Large intestine (tissue), 12 donors: ENCODE measurements around the gene FAT2. TPM values are rescaled to one million over a fixed set of nuclear protein-coding genes. Genes with fewer than 3 reads are reported as not detected.

Experiments
- DNase-seq, 2 donors: peaks; one replicate each; pipeline versions ENCODE4 v3.0.0 to v3.0.0-alpha.2; 2013
- H3K27ac ChIP-seq: one replicate; pipeline ENCODE4 v1.5.1; 2013; ENCODE audit warnings: low read length
- H3K27me3 ChIP-seq: 2 replicates; pipeline ENCODE4 v1.6.1; 2013; ENCODE audit warnings: low read length; ENCODE audit not compliant: control insufficient read depth, insufficient read depth
- H3K36me3 ChIP-seq: 2 replicates; pipeline ENCODE4 v1.6.1; 2013; ENCODE audit warnings: low read length; ENCODE audit not compliant: control insufficient read depth, insufficient read depth
- H3K4me1 ChIP-seq: one replicate; pipeline ENCODE4 v1.6.1; 2013; ENCODE audit warnings: low read length; ENCODE audit not compliant: control insufficient read depth, insufficient read depth
- H3K4me3 ChIP-seq: one replicate; pipeline ENCODE4 v1.5.1; 2013; ENCODE audit warnings: low read length
- H3K9me3 ChIP-seq: one replicate; pipeline ENCODE4 v1.6.1; 2013; ENCODE audit warnings: mild to moderate bottlenecking, low read depth, low read length, moderate library complexity; ENCODE audit not compliant: control insufficient read depth
- WGBS: methylation state at CpG from one replicate; pipeline ENCODE4 v1.1.5; 2013; ENCODE audit warnings: low lambda C conversion rate; ENCODE audit not compliant: insufficient coverage; 5-methylcytosine and 5-hydroxymethylcytosine counted together
- long read RNA-seq, 11 donors: transcript quantifications; one replicate each; lab custom pipeline, GENCODE V29; 2026
- polyA plus RNA-seq: library from polyadenylated mRNA; unstranded; fragments of 120-200 nt; gene quantifications from one replicate; pipeline ENCODE4 v1.2.1, GENCODE V29; 2013

The FAT2 gene, protein sequence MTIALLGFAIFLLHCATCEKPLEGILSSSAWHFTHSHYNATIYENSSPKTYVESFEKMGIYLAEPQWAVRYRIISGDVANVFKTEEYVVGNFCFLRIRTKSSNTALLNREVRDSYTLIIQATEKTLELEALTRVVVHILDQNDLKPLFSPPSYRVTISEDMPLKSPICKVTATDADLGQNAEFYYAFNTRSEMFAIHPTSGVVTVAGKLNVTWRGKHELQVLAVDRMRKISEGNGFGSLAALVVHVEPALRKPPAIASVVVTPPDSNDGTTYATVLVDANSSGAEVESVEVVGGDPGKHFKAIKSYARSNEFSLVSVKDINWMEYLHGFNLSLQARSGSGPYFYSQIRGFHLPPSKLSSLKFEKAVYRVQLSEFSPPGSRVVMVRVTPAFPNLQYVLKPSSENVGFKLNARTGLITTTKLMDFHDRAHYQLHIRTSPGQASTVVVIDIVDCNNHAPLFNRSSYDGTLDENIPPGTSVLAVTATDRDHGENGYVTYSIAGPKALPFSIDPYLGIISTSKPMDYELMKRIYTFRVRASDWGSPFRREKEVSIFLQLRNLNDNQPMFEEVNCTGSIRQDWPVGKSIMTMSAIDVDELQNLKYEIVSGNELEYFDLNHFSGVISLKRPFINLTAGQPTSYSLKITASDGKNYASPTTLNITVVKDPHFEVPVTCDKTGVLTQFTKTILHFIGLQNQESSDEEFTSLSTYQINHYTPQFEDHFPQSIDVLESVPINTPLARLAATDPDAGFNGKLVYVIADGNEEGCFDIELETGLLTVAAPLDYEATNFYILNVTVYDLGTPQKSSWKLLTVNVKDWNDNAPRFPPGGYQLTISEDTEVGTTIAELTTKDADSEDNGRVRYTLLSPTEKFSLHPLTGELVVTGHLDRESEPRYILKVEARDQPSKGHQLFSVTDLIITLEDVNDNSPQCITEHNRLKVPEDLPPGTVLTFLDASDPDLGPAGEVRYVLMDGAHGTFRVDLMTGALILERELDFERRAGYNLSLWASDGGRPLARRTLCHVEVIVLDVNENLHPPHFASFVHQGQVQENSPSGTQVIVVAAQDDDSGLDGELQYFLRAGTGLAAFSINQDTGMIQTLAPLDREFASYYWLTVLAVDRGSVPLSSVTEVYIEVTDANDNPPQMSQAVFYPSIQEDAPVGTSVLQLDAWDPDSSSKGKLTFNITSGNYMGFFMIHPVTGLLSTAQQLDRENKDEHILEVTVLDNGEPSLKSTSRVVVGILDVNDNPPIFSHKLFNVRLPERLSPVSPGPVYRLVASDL (N-terminal part only)
- polyA plus RNA-seq = 0.75 TPM
- long read RNA-seq, donor 1 = 0 reads
- long read RNA-seq, donor 2 = 0 reads
- long read RNA-seq, donor 3 = 0 reads
- long read RNA-seq, donor 4 = 0 reads
- long read RNA-seq, donor 5 = 0 reads
- long read RNA-seq, donor 6 = 0 reads
- long read RNA-seq, donor 7 = 0 reads
- long read RNA-seq, donor 8 = 0 reads
- long read RNA-seq, donor 9 = 0 reads
- long read RNA-seq, donor 10 = 0 reads
- long read RNA-seq, donor 11 = 0 reads

DNA sequence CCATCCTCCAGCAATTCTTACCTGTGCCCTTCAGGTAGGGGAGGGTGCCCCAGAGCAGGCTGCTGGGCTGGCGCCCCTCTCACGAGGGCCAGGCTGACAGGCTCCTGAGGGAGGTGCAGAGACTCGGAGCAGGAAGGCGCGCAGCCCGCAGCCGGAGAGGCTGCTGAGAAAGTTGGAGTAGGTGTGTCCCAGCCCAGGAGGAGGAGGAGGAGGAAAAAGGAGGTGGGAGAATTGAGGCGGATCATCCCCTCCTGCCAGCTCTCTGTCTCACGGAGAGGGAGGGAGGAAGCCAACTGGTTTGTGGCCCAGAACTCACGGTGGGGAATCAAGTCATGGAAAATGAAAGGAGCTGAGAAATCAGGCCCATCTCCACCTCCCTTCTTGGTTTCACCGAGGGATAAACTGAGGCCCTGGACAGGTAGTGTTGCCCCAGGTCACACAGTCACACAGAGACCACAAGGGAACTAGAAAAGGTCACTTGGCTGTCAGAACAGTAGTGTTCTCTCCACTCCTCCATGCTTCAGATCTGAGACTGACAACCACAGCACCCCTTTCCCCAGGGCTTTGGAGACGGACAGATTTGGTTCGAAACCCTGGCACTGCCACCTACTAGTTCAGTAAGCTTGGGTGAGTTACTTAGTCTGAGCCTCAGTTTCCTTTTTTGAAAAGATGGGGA, at the start of gene FAT2:
TSS of gene FAT2 (minus strand) at position 188 of the 676 bp plus-strand sequence. CDS start 22,400 bp downstream, outside the sequence.
- no peaks in the 10 kb centered on the region for H3K9me3 ChIP-seq
- DNase-seq = peak in 1 of 2 donors; percentile 29
- WGBS = no CpG with 5 or more reads among the region's 13 CpGs
- H3K27ac ChIP-seq = no peak within 1 kb of the TSS
- H3K4me3 ChIP-seq = no peak within 1 kb of the TSS
- peaks cover 20% of the 10 kb centered on the region for H3K4me1 ChIP-seq
- no peaks in the 10 kb centered on the region for H3K36me3 ChIP-seq
- H3K27me3 ChIP-seq = no peaks in the 10 kb centered on the region

DNA sequence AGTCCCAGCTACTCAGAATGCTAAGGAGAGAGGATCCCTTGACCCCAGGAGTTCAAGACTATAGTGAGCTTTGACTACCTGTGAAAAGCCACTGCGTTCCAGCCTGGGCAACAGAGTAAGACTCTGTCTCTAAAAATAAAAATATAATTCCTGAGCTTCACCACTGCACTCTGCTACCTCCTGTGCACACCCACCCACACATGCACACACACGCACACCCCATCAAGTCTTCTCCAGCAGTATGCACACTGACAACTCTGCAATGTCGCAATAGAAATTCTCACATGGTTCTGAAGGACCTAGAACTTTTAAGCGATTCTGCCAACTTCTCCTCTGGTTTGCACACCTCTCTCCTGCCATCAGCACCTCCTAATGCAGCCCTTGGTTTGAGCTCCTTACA, 47.5 kb upstream of the FAT2 start:
- H3K36me3 ChIP-seq = no peaks in the 10 kb centered on the region
- no peaks in the 10 kb centered on the region for H3K9me3 ChIP-seq
- DNase-seq = no peak
- no peak overlapping the region for H3K27ac ChIP-seq
- peaks cover 6% of the 10 kb centered on the region for H3K27me3 ChIP-seq
- WGBS = no CpG with 5 or more reads among the region's 4 CpGs
- no peak overlapping the region for H3K4me3 ChIP-seq
- no peaks in the 10 kb centered on the region for H3K4me1 ChIP-seq

DNA sequence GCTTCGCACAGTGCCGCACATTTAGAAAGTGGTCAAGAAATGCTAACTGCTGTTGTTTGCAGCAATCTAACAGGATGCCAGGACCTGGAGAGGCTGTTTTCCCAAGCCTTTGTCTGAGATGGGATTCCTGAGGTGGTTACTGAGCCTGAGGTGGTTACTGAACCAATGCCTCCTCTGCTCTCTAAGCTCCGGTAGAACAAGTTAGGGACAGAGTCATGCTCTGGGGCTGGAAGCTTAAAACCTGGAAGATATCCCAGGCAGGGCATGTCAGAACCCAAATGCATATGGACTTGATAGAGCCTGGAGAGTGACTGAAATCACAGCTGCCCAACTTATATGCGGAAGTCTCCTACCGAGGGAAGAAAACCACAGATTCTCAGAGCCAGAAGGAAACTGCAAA, 46.5 kb upstream of the FAT2 start:
- H3K36me3 ChIP-seq = no peaks in the 10 kb centered on the region
- DNase-seq = no peak
- H3K9me3 ChIP-seq = no peaks in the 10 kb centered on the region
- no peak overlapping the region for H3K27ac ChIP-seq
- H3K4me1 ChIP-seq = no peaks in the 10 kb centered on the region
- no CpG with 5 or more reads among the region's 5 CpGs for WGBS
- H3K4me3 ChIP-seq = no peak overlapping the region
- peaks cover 6% of the 10 kb centered on the region for H3K27me3 ChIP-seq

DNA sequence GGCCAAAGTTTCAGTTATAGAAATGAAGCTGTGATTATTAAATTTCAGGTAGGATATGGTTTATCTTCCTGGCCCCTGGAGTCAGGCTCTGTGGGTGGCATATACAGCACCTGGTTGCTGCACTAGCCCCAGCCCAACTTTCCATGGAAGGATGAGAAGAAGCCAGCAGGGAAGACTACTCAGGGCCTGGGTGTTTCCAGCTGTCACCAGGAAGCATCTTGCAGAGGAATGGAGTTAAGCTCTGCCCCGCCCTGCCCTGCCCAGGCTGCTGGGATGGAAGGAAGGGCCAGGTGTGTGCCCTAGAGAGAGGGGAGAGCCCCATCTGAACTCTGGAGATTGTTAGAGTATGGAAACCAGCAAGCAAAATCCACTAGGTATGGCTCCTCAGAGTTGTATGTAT, 42.8 kb upstream of the FAT2 start:
- H3K4me3 ChIP-seq = no peak overlapping the region
- H3K9me3 ChIP-seq = no peaks in the 10 kb centered on the region
- H3K4me1 ChIP-seq = no peaks in the 10 kb centered on the region
- no peaks in the 10 kb centered on the region for H3K36me3 ChIP-seq
- H3K27me3 ChIP-seq = peaks cover 6% of the 10 kb centered on the region
- no CpG with 5 or more reads among the region's 1 CpG for WGBS
- no peak overlapping the region for H3K27ac ChIP-seq
- no peak for DNase-seq

DNA sequence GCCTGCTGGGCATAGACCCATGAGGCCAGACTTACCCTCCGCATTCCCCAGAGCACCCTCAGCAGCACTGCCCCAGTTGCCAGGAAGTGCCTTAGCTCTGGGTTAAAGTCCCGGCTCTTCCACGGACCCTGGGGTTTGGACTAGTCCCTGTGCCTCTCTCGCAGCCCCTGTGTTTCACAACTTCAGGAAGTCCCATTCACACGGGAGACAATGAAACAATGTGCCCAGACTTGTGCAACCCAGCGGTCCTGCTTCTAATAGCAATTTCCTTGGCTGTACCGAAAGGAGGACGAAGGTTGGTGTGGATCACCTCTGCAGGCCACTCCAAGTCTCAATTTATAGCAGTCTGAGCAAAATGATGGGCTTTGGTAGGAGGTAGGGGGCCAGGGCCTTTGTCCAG, 41.8 kb upstream of the FAT2 start:
- Histone ChIP-seq H3K4me1 (no peaks in the 10 kb centered on the region), H3K9me3 (no peaks in the 10 kb centered on the region), H3K27me3 (peaks cover 6% of the 10 kb centered on the region), H3K27ac (no peak overlapping the region), H3K4me3 (no peak overlapping the region), H3K36me3 (no peaks in the 10 kb centered on the region)
- DNase-seq = no peak
- no CpG with 5 or more reads among the region's 8 CpGs for WGBS

DNA sequence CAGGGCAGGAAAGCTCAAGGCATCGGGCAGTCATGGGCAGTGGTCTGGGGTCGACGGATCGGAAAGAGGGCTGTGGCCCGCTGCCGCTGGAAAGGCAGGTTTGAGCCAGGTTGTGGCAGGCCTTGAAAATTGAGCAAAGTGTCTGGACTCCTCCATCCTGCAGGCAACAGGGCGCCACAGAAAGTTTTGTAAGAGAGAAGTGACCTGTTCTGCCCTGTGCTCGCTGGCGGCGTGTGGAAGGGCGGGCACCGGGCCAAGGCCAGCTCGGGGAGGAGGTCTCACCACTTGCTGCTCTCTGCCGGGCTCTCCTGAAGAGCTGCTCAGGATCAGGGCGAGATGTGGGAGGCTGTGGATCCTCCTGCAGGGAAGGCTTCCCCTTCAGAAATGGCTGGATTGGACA, 41.4 kb upstream of the FAT2 start:
- H3K27me3 ChIP-seq = peaks cover 6% of the 10 kb centered on the region
- no peak overlapping the region for H3K4me3 ChIP-seq
- no peaks in the 10 kb centered on the region for H3K4me1 ChIP-seq
- no peaks in the 10 kb centered on the region for H3K9me3 ChIP-seq
- H3K36me3 ChIP-seq = no peaks in the 10 kb centered on the region
- H3K27ac ChIP-seq = no peak overlapping the region
- DNase-seq = no peak
- WGBS = no CpG with 5 or more reads among the region's 15 CpGs

DNA sequence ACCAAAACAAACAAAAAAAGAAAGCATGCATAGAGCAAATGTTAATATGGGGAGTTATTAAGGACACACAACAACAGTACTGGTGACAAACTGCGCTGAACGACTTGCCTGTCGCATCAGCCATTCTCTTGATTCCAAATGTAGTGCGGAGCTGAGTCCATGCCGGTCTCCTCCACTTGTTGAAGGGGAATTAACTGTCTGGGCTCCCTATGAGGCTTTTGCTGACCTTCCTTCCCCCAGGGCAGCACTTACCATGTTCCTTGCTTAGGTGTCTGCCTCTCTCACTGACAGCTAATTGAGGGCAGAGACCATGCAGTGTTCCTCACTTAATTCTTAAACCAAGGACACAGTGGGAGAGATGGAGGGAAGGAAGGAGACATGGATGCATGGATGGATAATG, 40.8 kb upstream of the FAT2 start:
- H3K27ac ChIP-seq = no peak overlapping the region
- no peak overlapping the region for H3K4me3 ChIP-seq
- H3K36me3 ChIP-seq = no peaks in the 10 kb centered on the region
- no peak for DNase-seq
- peaks cover 6% of the 10 kb centered on the region for H3K27me3 ChIP-seq
- no CpG with 5 or more reads among the region's 5 CpGs for WGBS
- H3K4me1 ChIP-seq = no peaks in the 10 kb centered on the region
- no peaks in the 10 kb centered on the region for H3K9me3 ChIP-seq

DNA sequence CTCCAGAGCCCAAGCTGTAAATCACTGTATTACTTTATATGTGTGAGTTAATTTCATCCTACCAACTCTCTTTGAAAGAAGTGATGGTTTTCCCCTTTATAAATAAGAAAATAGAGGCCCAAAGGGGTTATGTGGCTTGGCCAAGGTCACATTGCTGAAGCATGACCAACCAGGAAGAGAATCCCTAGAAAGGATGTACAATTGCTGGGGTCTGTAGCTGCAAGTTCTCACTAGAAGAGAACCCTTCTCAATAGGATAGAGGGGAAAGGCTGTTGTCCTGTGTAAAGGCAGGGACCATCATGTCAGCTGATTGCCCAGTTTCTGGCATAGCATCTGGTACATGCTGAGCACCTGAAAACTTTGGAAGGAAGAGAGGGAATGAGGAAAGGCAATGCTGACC, 39.0 kb upstream of the FAT2 start:
- DNase-seq = no peak
- Histone ChIP-seq H3K4me1 (no peaks in the 10 kb centered on the region), H3K4me3 (no peak overlapping the region), H3K27ac (no peak overlapping the region), H3K9me3 (no peaks in the 10 kb centered on the region), H3K27me3 (no peaks in the 10 kb centered on the region), H3K36me3 (no peaks in the 10 kb centered on the region)

DNA sequence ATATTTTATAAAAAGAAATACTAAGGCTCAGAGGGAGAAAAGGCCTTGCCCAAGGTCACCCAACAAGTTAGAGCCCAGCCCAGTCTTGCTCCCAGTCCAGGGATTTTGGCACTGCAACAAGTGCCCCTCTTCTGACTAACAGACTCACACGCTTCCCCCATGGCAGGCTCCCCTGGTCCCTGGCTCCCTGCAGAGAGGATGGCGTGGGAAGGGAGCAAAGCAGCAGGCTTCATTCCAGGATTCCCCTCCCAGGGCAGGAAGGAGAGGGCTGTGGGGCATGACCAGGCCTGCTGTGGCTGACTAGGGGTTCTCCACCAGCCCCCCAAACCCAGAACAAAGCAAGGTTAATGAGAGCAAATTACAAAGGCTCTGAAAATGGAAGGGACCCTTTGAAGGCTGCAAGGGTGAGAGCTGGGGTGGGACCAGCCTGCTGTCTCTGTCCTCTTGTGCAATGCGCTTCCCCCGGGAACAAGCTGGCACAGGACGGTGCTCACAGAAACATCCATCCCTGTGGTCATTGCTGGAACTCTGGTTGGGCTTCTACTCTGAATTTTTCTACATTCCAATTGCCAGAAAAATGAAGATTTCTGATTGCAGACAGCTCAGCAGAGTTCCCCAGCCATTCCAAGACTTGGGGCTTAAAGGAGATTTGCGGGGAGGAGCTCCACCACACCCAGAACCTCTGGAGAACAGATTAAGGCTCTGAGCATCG, 37.1 kb upstream of the FAT2 start:
- Histone ChIP-seq H3K27me3 (no peaks in the 10 kb centered on the region), H3K36me3 (no peaks in the 10 kb centered on the region), H3K27ac (no peak overlapping the region), H3K4me1 (no peaks in the 10 kb centered on the region), H3K4me3 (no peak overlapping the region), H3K9me3 (no peaks in the 10 kb centered on the region)
- WGBS = no CpG with 5 or more reads among the region's 7 CpGs
- DNase-seq = no peak
